B cell (primary cell): ENCODE results near the gene CYP27B1.

Source experiments
- EZH2 ChIP-seq: IDR thresholded peaks from 2 replicates; pipeline ENCODE4 v1.6.1; 2012; ENCODE audit warnings: borderline replicate concordance, low read depth, mild to moderate bottlenecking, moderate library complexity, low read length; ENCODE audit not compliant: insufficient read depth, poor library complexity, severe bottlenecking
- TF ChIP-seq, protein P1 (sequence below): fragments of 200-600 bp; IDR thresholded peaks from one replicate; pipeline ENCODE4 v1.8.0; 2022; ENCODE audit warnings: antibody characterized with exemption, mild to moderate bottlenecking

DNA sequence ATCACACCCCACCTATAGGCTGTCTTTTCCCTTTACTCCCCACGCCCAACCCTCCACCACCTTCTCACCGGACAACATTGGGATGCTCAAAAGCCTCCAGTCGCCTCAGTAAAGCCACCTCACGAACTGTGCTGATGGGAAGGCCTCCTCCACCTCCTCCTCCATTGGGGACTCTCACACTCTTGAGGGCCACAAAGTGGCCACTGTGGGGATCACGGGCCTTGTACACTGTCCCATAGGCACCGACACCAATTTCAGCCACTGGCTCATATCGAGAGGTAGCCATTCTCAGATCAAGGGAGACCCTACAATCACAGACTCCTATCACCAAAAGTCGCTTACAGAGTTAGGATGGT lies 15.5 kb downstream of the CYP27B1 start:
- TF ChIP-seq, protein P1, sequence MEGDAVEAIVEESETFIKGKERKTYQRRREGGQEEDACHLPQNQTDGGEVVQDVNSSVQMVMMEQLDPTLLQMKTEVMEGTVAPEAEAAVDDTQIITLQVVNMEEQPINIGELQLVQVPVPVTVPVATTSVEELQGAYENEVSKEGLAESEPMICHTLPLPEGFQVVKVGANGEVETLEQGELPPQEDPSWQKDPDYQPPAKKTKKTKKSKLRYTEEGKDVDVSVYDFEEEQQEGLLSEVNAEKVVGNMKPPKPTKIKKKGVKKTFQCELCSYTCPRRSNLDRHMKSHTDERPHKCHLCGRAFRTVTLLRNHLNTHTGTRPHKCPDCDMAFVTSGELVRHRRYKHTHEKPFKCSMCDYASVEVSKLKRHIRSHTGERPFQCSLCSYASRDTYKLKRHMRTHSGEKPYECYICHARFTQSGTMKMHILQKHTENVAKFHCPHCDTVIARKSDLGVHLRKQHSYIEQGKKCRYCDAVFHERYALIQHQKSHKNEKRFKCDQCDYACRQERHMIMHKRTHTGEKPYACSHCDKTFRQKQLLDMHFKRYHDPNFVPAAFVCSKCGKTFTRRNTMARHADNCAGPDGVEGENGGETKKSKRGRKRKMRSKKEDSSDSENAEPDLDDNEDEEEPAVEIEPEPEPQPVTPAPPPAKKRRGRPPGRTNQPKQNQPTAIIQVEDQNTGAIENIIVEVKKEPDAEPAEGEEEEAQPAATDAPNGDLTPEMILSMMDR: no peak
- no peak for TF ChIP-seq EZH2
